GM12878 (cell line): ENCODE data around the gene RORC. TPM values are rescaled to one million over a fixed set of nuclear protein-coding genes. Genes with fewer than 3 reads are reported as not detected.

Source experiments
- ATAC-seq: fragments of 200-7000 bp; cut with Tn5 transposase; 3 replicates; pipeline ENCODE4 v1.9.1; 2020; ENCODE audit warnings: mild to moderate bottlenecking, moderate library complexity
- BruUV-seq: library from RNA; stranded (reverse); fragments of 400-500 nt; replicated peaks from 2 replicates; lab custom pipeline; 2021; lab: Mats Ljungman, UMichigan
- CTCF ChIA-PET: fragments of 300-600 bp; sonication (Branson Sonifier 250); formaldehyde crosslinking; extraction: SDS; loops from one replicate; lab custom pipeline; 2021; ENCODE audit warnings: inconsistent platforms; lab: Yijun Ruan, JAX
- POLR2A ChIA-PET: fragments of 350-600 bp; formaldehyde crosslinking; extraction: SDS; loops from one replicate; lab custom pipeline; 2021; ENCODE audit warnings: inconsistent platforms; lab: Charles Lee
- RAD21 ChIA-PET: fragments of 300-600 bp; sonication (Branson Sonifier 250); formaldehyde crosslinking; loops from one replicate; lab custom pipeline; 2023; ENCODE audit warnings: antibody characterized with exemption; ENCODE audit not compliant: unreplicated experiment; lab: Charles Lee
- SMC1A ChIA-PET: fragments of 300-600 bp; sonication (Branson Sonifier 250); formaldehyde crosslinking; loops from one replicate; lab custom pipeline; 2023; ENCODE audit not compliant: unreplicated experiment, uncharacterized antibody; lab: Charles Lee
- DNase-seq: peaks from one replicate; pipeline ENCODE4 v3.0.0-alpha.2; 2011; ENCODE audit warnings: low read depth, low spot score
- FAIRE-seq: peaks from 3 replicates; lab custom pipeline; 2011; peaks lifted over from hg19 to GRCh38; lab: Jason Lieb, UNC
- H2AFZ ChIP-seq: 2 replicates; pipeline ENCODE4 v1.6.0; 2011; ENCODE audit warnings: low read depth, low read length, control low read depth; ENCODE audit not compliant: control insufficient read depth
- H3K27ac ChIP-seq: 2 replicates; pipeline ENCODE4 v1.5.1; 2011; ENCODE audit warnings: control low read depth; ENCODE audit not compliant: control insufficient read depth, insufficient read depth
- H3K27me3 ChIP-seq, 2 experiments: replicated peaks in 1 of 2; 2 replicates each; pipeline versions ENCODE4 v1.6.0 to v1.6.1; 2011; ENCODE audit warnings: low read length in 1 of 2; ENCODE audit not compliant: control insufficient read depth in 2 of 2, insufficient read depth in 2 of 2
- H3K36me3 ChIP-seq, 2 experiments: 2 replicates each; pipeline ENCODE4 v1.5.1; 2011; ENCODE audit warnings: low read length in 1 of 2; ENCODE audit not compliant: control insufficient read depth in 2 of 2, insufficient read depth in 2 of 2
- H3K4me1 ChIP-seq: 2 replicates; pipeline ENCODE4 v1.6.1; 2011; ENCODE audit warnings: mild to moderate bottlenecking, low read length, moderate library complexity, mixed read lengths; ENCODE audit not compliant: control insufficient read depth, insufficient read depth
- H3K4me2 ChIP-seq: 2 replicates; pipeline ENCODE4 v1.6.0; 2011; ENCODE audit warnings: control low read depth; ENCODE audit not compliant: control insufficient read depth, insufficient read depth
- H3K4me3 ChIP-seq: fragments of 200-600 bp; sonication (generic); 2 replicates; pipeline ENCODE4 v1.5.1; 2016
- H3K79me2 ChIP-seq: 2 replicates; pipeline ENCODE4 v1.6.0; 2011; ENCODE audit warnings: low read length; ENCODE audit not compliant: control insufficient read depth, insufficient read depth
- H3K9ac ChIP-seq: 2 replicates; pipeline ENCODE4 v1.8.0; 2011; ENCODE audit warnings: low read length, control low read depth, mixed read lengths; ENCODE audit not compliant: control insufficient read depth, insufficient read depth
- H3K9me3 ChIP-seq: replicated peaks from 3 replicates; pipeline ENCODE4 v1.5.1; 2011; ENCODE audit warnings: mild to moderate bottlenecking, low read length; ENCODE audit not compliant: control insufficient read depth, insufficient read depth
- H4K20me1 ChIP-seq: 2 replicates; pipeline ENCODE4 v1.6.0; 2011; ENCODE audit not compliant: control insufficient read depth, insufficient read depth
- CBX3 ChIP-seq: fragments of 200-600 bp; sonication (generic); IDR thresholded peaks from 2 replicates; pipeline ENCODE4 v1.6.1; 2016; ENCODE audit warnings: low read depth, borderline replicate concordance
- EP300 ChIP-seq, 2 experiments: fragments of 150-350 bp in 1 of 2; IDR thresholded peaks; 2 replicates each; pipeline ENCODE4 v1.6.1; 2011 to 2012; ENCODE audit warnings: low read depth in 2 of 2, low read length in 2 of 2, borderline replicate concordance in 1 of 2, improper control_type of control experiment in 1 of 2, inconsistent platforms in 1 of 2; ENCODE audit not compliant: control insufficient read depth in 1 of 2
- FOS ChIP-seq: IDR thresholded peaks from 3 replicates; pipeline ENCODE4 v1.6.1; 2011; ENCODE audit warnings: borderline replicate concordance; ENCODE audit not compliant: insufficient read length; ENCODE audit errors: extremely low read depth
- HDGF ChIP-seq: fragments of 450-650 bp; IDR thresholded peaks from 2 replicates; pipeline ENCODE4 v1.6.1; 2016; ENCODE audit warnings: antibody characterized with exemption
- MAX ChIP-seq: IDR thresholded peaks from 2 replicates; pipeline ENCODE4 v1.6.1; 2012; ENCODE audit warnings: low read depth, low read length, improper control_type of control experiment
- PKNOX1 ChIP-seq: fragments of 450-650 bp; IDR thresholded peaks from 2 replicates; pipeline ENCODE4 v1.6.1; 2016; ENCODE audit warnings: mild to moderate bottlenecking
- RCOR1 ChIP-seq: conservative IDR thresholded peaks from 2 replicates; pipeline ENCODE4 v1.6.1; 2012; ENCODE audit warnings: low read depth, low read length, improper control_type of control experiment
- SP1 ChIP-seq: IDR thresholded peaks from one replicate; pipeline ENCODE4 v1.6.1; 2011; ENCODE audit warnings: low read depth, low read length
- WGBS: methylation state at CpG from one replicate; pipeline ENCODE4 v1.1.6; 2016; ENCODE audit warnings: low lambda C conversion rate; ENCODE audit not compliant: insufficient replicate concordance, insufficient coverage; ENCODE audit errors: missing lambda C conversion rate; 5-methylcytosine and 5-hydroxymethylcytosine counted together
- in situ Hi-C: fragments of 300-500 bp; cut with MboI; formaldehyde crosslinking; loops from 9 replicates; pipeline ENCODE4 v1.14.3; 2018; ENCODE audit warnings: mixed read lengths
- intact Hi-C: fragments of 100-400 bp; cut with micrococcal nuclease; formaldehyde crosslinking; loops from one replicate; pipeline ENCODE4 v1.14.2; 2022; ENCODE audit not compliant: unreplicated experiment
- polyA plus RNA-seq, 11 experiments: library from polyadenylated mRNA; depleted of rRNA in 4 of 11; unstranded in 6 of 11; stranded (reverse) in 5 of 11; fragments of >200 nt; fragmentation: Nextera tagmentation in 4 of 11; fragmentation: Illumina TruSeq in 1 of 11; extraction: Ambion mirVana in 4 of 11; extraction: Trizol in 1 of 11; gene quantifications; 1 replicate in 1 of 11; 2 replicates in 10 of 11; pipeline versions ENCODE4 v1.2.1 to v1.2.3, GENCODE V29; 2011 to 2016; ENCODE audit warnings: inconsistent platforms in 2 of 11, missing spikeins in 2 of 11, low read depth in 1 of 11
- total RNA-seq, 4 experiments: library from RNA; depleted of rRNA in 3 of 4; stranded (reverse); fragments of >200 nt in 3 of 4; fragmentation: Illumina TruSeq in 1 of 4; extraction: Trizol in 1 of 4; gene quantifications; 2 replicates each; pipeline versions ENCODE4 v1.2.1 to v1.2.3, GENCODE V29; 2013 to 2021
- TF ChIP-seq, protein P1 (sequence below), 3 experiments: IDR thresholded peaks in 2 of 3; conservative IDR thresholded peaks in 1 of 3; 2 replicates each; pipeline ENCODE4 v1.5.1; 2011; ENCODE audit warnings: low read depth in 3 of 3, low read length in 3 of 3, mild to moderate bottlenecking in 3 of 3, control low read depth in 2 of 3, moderate library complexity in 2 of 3, inconsistent platforms in 1 of 3, mixed read lengths in 1 of 3; ENCODE audit not compliant: control insufficient read depth in 2 of 3, insufficient read depth in 1 of 3; ENCODE audit errors: extremely low read depth in 1 of 3

Gene RORC
- total and polyA plus RNA-seq, 10 of the 15 experiments (the other 5 are each of a cell fraction or from before 2014, with no cell fraction given) = not detected

DNA sequence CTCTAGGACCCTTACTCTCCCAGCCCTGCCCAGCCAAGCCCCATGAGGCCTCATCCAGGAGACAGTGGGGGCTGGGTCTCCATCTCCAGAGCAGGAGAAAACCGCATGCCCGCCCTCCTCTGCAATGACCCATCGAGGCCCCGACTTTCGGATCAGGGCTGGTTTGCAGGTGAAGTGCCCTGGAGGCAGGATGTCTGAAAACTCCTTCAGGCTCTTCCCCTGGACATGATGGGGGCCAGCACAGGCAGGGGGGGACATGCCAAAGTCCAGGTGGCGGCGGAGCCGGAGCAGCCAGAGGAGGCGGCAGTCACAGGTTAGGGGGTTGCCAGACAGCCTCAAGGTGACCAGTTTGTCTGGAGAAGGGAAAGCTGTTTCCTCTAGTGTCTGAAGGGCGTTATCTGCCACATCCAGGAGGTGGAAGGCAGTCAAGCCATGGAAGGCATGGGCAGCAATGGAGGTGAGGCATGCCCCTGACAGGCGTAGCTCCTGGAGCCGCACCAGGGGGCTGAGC is 30.2 kb downstream of the RORC start:
- SMC1A ChIA-PET = interaction anchor here (1.4 kb wide), 1 partner anchor 34 kb away, joined by 4 read pairs; no protein-coding TSS in a partner anchor
- Histone ChIP-seq H3K27ac (no peak overlapping the region), H3K9me3 (no peaks in the 10 kb centered on the region), H3K27me3 (peaks cover 0 to 11% of the 10 kb centered on the region in 2 experiments; a peak in 2 of 4 replicates), H3K4me1 (peaks cover 6% of the 10 kb centered on the region; the same call in 1 of the 2 replicates), H2AFZ (no peak overlapping the region), H3K4me3 (no peak overlapping the region), H4K20me1 (no peaks in the 10 kb centered on the region), H3K9ac (no peak overlapping the region), H3K36me3 (no peaks in the 10 kb centered on the region), H3K4me2 (no peak overlapping the region), H3K79me2 (no peaks in the 10 kb centered on the region)
- POLR2A ChIA-PET = interaction anchor here (0.6 kb wide), 1 partner anchor 41 kb away, joined by 3 read pairs; no protein-coding TSS in a partner anchor
- intact Hi-C loops = no loop called here
- ATAC-seq (no peak), DNase-seq (no peak), FAIRE-seq (no peak)
- RAD21 ChIA-PET = no interaction called here
- no peak for TF ChIP-seq PKNOX1
- TF ChIP-seq SP1 = no peak
- no peak for TF ChIP-seq FOS
- TF ChIP-seq MAX = no peak
- no peak for TF ChIP-seq EP300 (IDR thresholded peaks at IDR 0.05; ENCODE audit: borderline replicate concordance in 1 of 2, control insufficient read depth in 1 of 2, low read depth in 2 of 2, low read length in 2 of 2)
- TF ChIP-seq CBX3 = no peak
- no peak for TF ChIP-seq RCOR1
- TF ChIP-seq, protein P1, sequence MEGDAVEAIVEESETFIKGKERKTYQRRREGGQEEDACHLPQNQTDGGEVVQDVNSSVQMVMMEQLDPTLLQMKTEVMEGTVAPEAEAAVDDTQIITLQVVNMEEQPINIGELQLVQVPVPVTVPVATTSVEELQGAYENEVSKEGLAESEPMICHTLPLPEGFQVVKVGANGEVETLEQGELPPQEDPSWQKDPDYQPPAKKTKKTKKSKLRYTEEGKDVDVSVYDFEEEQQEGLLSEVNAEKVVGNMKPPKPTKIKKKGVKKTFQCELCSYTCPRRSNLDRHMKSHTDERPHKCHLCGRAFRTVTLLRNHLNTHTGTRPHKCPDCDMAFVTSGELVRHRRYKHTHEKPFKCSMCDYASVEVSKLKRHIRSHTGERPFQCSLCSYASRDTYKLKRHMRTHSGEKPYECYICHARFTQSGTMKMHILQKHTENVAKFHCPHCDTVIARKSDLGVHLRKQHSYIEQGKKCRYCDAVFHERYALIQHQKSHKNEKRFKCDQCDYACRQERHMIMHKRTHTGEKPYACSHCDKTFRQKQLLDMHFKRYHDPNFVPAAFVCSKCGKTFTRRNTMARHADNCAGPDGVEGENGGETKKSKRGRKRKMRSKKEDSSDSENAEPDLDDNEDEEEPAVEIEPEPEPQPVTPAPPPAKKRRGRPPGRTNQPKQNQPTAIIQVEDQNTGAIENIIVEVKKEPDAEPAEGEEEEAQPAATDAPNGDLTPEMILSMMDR (IDR thresholded peaks at IDR 0.05 in 2 of 3, conservative IDR thresholded peaks at IDR 0.05 in 1 of 3; ENCODE audit: control insufficient read depth in 2 of 3, extremely low read depth in 1 of 3, insufficient read depth in 1 of 3, low read depth in 3 of 3, low read length in 3 of 3) = no peak
- TF ChIP-seq HDGF = no peak
- BruUV-seq = no TSS peak
- CTCF ChIA-PET = interaction anchor here (1.5 kb wide), 1 partner anchor 12 kb away, joined by 4 read pairs; no protein-coding TSS in a partner anchor
- in situ Hi-C loops = no loop called here
- WGBS = 59% methylated on average over 12 of the region's 12 CpGs
